GM19328 (cell line): ENCODE measurements around the gene TMEM50B.
A peak's percentile ranks its signal among the peaks of the same experiment; 100 is the strongest.
"Not testable (repeated sequence)": the region's sequence is repeated elsewhere in the genome, so short reads cannot be mapped to it uniquely, and the experiment has no call there.

ENCODE experiments used
- ATAC-seq: cut with Tn5 transposase; IDR thresholded peaks from one replicate; pipeline ENCODE4 v1.9.1; 2021; ENCODE audit warnings: mild to moderate bottlenecking, moderate library complexity; ENCODE audit not compliant: unreplicated experiment

Gene TMEM50B

GRCh38 chr21:33478935-33479678, 667 bp downstream of the TMEM50B start:
- ATAC-seq, result peak; percentile 16

- ATAC-seq, result no peak
These were observed 1.6 kb downstream of the TMEM50B start for GRCh38 chr21:33478182-33478581.

GRCh38 chr21:33477066-33477465, 2.7 kb downstream of the TMEM50B start:
- no peak for ATAC-seq

DNA sequence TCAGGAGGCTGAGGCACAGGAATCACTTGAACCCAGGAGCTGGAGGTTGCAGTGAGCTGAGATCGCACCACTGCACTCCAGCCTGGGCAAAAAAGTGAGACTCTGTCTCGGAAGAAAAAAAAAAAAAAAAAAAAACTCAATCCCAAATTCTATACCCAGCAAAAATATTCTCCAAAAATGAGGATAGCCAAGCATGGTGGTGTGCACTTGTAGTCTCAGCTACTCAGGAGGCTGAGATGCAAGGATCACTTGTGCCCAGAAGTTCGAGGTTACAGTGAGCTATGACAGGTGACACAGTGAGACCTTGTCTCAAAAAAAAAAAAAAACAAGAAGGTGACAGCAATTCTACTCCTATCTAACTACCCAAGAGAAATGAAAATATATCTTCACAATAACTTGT, 6.4 kb downstream of the TMEM50B start:
- no peak for ATAC-seq

DNA sequence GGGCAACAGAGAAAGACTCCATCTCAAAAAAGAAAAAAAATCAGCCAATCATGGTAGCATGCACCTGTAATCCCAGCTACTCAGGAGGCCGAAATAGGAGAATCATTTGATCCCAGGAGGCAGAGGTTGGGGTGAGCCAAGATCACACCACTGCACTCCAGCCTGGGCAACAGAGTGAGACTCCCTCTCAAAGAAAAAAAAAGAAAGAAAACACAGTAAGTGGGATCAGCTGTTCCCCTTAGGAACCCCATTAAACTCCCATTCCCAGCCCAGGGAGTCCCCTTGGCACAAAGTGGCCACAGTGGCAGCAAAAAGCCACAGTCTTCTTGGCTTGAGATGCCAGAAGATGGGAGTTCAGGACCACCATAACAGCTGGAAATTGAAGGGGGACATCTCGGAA, 9.1 kb downstream of the TMEM50B start:
- ATAC-seq, result no peak

- not testable (repeated sequence) for ATAC-seq
These were observed 10.6 kb downstream of the TMEM50B start for GRCh38 chr21:33469183-33469582.

DNA sequence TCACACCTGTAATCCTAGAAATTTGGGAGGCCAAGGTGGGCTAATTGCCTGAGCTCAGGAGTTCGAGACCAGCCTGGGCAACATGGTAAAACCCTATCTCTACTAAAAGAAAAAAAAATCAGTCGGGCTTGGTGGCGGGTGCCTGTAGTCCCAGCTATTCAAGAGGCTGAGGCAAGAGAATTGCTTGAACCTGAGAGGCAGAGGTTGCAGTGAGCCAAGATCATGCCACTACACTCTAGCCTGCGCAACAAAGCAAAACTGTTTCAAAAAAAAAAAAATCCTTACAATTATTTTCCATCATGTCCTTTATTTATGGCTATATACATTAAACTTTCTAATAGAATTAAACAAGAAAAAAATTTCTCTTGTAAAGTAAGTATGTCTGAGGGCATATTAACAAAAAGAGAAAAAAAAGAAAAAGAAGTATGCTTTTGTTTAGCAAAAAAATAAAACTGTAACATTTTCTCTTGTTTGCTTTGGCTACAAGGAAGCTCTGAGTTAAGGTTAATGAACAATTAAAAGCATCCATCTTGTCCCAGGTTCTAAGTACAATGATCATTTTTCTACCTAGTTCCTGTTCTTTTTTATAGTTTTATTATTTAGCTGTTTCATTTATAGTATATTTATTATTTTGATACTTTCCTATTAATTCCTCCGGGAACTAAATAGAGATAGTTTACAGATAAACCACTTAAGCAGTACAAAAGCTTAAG, 18.1 kb downstream of the TMEM50B start:
- no peak for ATAC-seq

GRCh38 chr21:33458861-33459260, 20.9 kb downstream of the TMEM50B start:
- no peak for ATAC-seq

- ATAC-seq, result no peak
These were observed 23.9 kb downstream of the TMEM50B start for GRCh38 chr21:33455686-33456446.

DNA sequence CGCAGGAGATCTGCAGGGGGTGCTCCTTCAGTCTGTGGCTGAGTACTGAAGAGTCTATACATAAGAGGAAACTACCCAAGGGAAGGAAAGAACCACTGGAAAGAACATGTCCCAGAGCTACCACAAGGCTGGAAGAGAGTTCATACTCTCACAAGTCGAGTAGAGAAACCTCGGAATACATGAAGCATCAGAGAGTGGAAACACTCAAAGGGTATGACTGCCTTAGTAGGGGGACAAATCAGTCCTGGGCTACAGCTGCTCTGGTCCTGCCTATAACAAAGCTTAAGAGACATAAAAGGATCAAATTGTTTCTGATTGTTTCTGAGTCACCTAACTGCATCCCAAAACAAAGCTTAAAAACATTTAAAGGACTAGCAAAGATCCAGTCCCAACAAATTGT, 27.4 kb downstream of the TMEM50B start:
- ATAC-seq, result no peak

DNA sequence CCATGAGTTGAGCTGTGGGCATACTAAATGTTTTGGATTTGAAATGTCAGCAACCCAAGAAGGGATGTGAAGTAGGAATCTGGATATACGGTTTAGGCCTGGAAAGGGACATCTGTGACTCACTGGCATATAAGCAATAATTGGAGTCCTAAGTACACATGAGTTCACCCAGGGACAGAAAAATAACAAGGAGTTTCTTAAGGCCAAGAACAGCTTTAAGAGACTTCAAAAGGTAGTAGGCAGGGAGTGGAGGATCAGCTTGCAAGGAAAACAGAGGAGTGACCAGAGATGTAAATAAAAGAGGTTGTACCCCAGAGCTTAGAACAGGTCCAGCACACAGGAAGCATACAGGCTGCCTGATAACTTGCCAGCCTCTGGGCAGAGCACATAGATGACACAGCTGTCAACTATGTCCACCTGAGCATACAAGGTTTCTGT, 28.1 kb downstream of the TMEM50B start:
- ATAC-seq, result no peak

DNA sequence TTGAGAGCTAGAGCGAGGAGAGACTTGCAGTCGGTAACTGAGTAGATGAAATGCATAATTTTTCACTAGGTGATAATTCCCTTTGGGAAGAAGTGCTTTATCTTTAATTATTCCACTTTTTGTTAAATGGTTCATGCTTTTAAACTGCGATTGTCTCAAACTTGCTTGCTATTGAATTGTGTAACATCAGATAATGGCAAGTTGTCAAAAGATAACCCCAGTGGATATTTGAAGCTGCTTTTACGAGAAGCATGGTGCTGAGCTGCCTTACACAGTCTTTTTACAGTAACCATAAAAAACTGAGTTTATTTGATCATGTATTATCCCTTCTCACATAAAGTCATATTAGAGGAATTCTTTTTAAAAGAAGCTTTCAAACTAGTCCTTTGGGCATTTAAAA, 30.2 kb downstream of the TMEM50B start:
- no peak for ATAC-seq

DNA sequence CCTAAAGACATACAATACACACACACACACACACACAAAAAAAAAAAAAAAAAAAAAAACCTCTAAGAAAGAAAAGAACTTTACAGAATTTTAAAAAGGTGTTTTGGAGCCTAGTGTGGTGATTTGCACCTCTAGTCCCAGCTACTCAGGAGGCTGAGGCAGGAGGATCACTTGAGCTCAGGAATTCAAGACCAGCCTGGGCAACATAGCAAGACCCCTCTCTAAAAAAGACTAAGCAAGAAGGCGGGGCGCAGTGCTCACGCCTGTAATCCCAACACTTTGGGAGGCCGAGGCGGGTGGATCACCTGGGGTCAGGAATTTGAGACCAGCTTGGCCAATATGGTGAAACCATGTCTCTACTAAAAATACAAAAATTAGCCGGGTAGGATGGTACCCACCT, 33.2 kb downstream of the TMEM50B start:
- ATAC-seq, result not testable (repeated sequence)

DNA sequence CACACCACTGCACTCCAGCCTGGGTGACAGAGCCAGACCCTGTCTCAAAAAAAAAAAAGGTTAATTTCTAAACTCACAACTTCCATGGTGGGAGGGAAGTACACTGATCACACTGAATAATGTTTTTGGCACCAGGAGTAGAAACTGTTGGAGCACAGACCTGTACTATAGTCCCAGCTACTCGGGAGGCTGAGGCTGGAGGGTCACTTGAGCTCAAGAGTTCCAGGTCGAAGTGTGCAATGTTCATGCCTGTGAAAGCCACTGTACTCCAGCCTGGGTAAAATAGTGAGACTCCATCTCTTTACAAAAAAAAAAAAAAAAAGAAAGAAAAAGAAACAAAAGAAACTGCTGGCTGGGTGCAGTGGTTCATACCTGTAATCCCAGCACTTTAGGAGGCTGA, 35.3 kb downstream of the TMEM50B start:
- ATAC-seq, result no peak

DNA sequence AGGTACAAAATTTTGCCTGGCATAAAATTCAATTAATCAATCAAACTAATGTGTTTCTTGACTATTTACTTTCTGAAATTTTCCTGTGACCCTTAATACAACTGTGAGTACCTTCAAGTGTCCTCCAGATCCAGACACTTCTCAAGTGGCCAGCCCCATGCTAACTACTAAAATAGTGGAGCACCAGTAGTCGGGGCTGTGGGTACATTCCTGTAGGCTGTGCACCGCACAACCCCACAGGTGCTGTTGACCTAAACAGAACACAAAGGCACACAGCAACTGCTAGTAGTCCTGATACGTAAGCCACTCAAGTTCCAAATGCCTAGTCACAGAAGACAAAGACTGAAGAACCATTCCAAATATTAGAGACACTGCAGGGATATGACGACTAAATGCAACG, 36.6 kb downstream of the TMEM50B start:
- ATAC-seq, result no peak

- peak; percentile 59 for ATAC-seq
These were observed 38.0 kb downstream of the TMEM50B start for GRCh38 chr21:33441489-33442477.

DNA sequence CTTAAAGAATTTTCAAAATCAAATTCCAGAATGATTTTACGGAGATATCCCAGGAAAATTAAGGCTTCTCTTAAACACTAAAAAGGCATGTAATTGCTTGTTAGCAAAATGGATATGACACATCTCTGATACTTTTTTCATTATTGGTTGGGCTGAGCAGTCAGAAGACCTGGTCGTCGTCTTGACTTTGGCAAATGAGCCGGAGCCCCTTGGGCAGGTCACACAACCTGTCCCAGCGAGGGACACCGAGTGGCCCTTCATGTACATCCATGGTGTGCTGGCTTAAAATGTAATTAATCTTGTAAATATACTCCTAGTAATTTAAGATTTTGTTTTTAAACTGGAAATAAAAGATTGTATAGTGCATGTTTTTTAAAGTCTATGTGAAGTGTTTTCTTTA, 42.6 kb downstream of the TMEM50B start:
- no peak for ATAC-seq

GRCh38 chr21:33434770-33435360, 44.9 kb downstream of the TMEM50B start:
- peak; percentile 75 for ATAC-seq

DNA sequence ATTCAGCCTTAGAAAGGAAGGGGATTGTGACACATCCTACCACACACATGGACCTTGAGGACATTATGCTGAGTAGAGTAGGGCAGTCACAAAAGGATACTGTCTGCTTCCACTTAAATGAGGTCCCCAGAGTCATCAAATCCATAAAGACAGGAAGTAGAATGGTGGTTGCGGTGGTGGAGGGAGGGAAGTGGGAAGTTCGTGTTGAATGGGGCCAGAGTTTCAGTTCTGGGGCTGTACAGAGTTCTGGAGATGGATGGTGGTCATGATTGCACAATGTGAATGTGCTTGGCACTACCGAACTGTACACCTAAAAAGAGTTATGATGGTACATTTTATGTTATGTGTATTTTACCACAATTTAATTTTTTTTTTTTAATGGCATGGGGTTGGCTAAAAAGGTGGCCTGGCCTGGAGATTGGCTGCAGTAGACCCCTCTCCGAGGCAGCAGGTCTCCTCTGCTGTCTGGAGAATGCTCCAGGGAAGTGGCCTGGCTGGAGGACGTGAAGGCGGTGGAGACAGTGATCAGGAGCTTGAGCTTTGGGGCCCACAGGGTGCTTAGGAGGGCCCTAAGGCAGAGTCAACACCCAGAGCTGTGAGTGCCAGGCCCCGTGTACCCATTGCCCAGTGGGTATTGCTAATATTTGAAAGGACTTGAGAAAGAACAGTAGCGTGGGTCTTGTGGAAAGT, 46.2 kb downstream of the TMEM50B start:
- no peak for ATAC-seq

GRCh38 chr21:33433001-33433400, 46.8 kb downstream of the TMEM50B start:
- no peak for ATAC-seq
